Bone marrow (tissue), 2 donors: ENCODE measurements around the gene COMTD1.
"Not testable (repeated sequence)": the region's sequence is repeated elsewhere in the genome, so short reads cannot be mapped to it uniquely, and the experiment has no call there.

ENCODE experiments used
- DNase-seq, 2 donors: peaks; one replicate each; lab custom pipeline; 2025; lab: John Stamatoyannopoulos, UW

Gene COMTD1

GRCh38 chr10:75221492-75221891, 14.3 kb downstream of the COMTD1 start:
- DNase-seq: not testable (repeated sequence)

GRCh38 chr10:75220274-75220673, 15.5 kb downstream of the COMTD1 start:
- DNase-seq: no peak

GRCh38 chr10:75212343-75212742, 23.4 kb downstream of the COMTD1 start:
- DNase-seq: no peak

- DNase-seq: no peak
Observed at GRCh38 chr10:75211007-75211691, 24.6 kb downstream of the COMTD1 start.

GRCh38 chr10:75210282-75211006, 25.3 kb downstream of the COMTD1 start, which contains the start of gene VDAC2:
TSS of gene VDAC2 (plus strand) at chr10:75210796. CDS start at chr10:75211159, 363 bp downstream.
- DNase-seq: peak; percentile 84 to 95

- peak; percentile 72 to 81 for DNase-seq
Observed at GRCh38 chr10:75209921-75210281, 25.9 kb downstream of the COMTD1 start.

- no peak for DNase-seq
Observed at GRCh38 chr10:75209086-75209920, 26.5 kb downstream of the COMTD1 start.

GRCh38 chr10:75208181-75208580, 27.6 kb downstream of the COMTD1 start:
- DNase-seq: no peak

GRCh38 chr10:75207857-75208144, 28.0 kb downstream of the COMTD1 start:
- DNase-seq: no peak

GRCh38 chr10:75207079-75207856, 28.5 kb downstream of the COMTD1 start:
- DNase-seq: no peak

- not testable (repeated sequence) for DNase-seq
Observed at GRCh38 chr10:75206638-75207037, 29.1 kb downstream of the COMTD1 start.

- no peak for DNase-seq
Observed at GRCh38 chr10:75205908-75206307, 29.8 kb downstream of the COMTD1 start.

- no peak for DNase-seq
Observed at GRCh38 chr10:75203724-75204123, 32.0 kb downstream of the COMTD1 start.

GRCh38 chr10:75203046-75203620, 32.6 kb downstream of the COMTD1 start:
- not testable (repeated sequence) for DNase-seq

- no peak for DNase-seq
Observed at GRCh38 chr10:75202321-75203045, 33.3 kb downstream of the COMTD1 start.

- no peak for DNase-seq
Observed at GRCh38 chr10:75201793-75202307, 33.9 kb downstream of the COMTD1 start.

GRCh38 chr10:75199949-75200348, 35.8 kb downstream of the COMTD1 start:
- not testable (repeated sequence) for DNase-seq

GRCh38 chr10:75197906-75198305, 37.9 kb downstream of the COMTD1 start:
- DNase-seq: no peak

- DNase-seq: no peak
Observed at GRCh38 chr10:75197066-75197465, 38.7 kb downstream of the COMTD1 start.

- no peak for DNase-seq
Observed at GRCh38 chr10:75195035-75195763, 40.6 kb downstream of the COMTD1 start.
